Measurements from ENCODE around the gene NXN. TPM values are rescaled to one million over a fixed set of nuclear protein-coding genes. Genes with fewer than 3 reads are reported as not detected.

Gene NXN
- polyA plus RNA-seq, 1 of the 3 experiments (the other 2 are of a cell fraction): 23.9 TPM

GRCh38 chr17:792277-792676 is 187.3 kb downstream of the NXN start:
- POLR2A ChIA-PET: interaction anchor here (1.1 kb wide), 1 partner anchor 10 kb away, joined by 4 read pairs; the partner anchor contains the start of genes GLOD4 and MRM3
- H3K4me2 ChIP-seq: no peak overlapping the region
- H3K36me3 ChIP-seq (replicated peaks in 1 of 2; ENCODE audit: control insufficient read depth in 1 of 2, insufficient read depth in 2 of 2, low read length in 1 of 2): peaks cover 17 to 34% of the 10 kb centered on the region in 2 experiments
- H3K79me2 ChIP-seq (ENCODE audit: insufficient read depth): no peaks in the 10 kb centered on the region
- no peak overlapping the region for H3K9ac ChIP-seq
- H3K4me3 ChIP-seq (ENCODE audit: low read depth in 2 of 2, low read length in 1 of 2): no peak overlapping the region
- CTCF ChIA-PET: interaction anchor here (1.2 to 9.2 kb wide), 2 partner anchors 188 to 205 kb away, joined by 8 to 69 read pairs; partner anchors contain the start of genes NXN and TIMM22
- no peaks in the 10 kb centered on the region for H3F3A ChIP-seq (replicated peaks; ENCODE audit: insufficient read depth)
- 78% methylated on average over 7 of the region's 9 CpGs for WGBS (ENCODE audit: low lambda C conversion rate)
- H3K9me3 ChIP-seq: no peaks in the 10 kb centered on the region
- no peaks in the 10 kb centered on the region for H3K27me3 ChIP-seq (ENCODE audit: insufficient read depth)
- no peaks in the 10 kb centered on the region for H3K9me2 ChIP-seq
- TF ChIP-seq RAD21 (IDR thresholded peaks at IDR 0.05; ENCODE audit: low read length): no peak
- no peak for TF ChIP-seq YY1 (IDR thresholded peaks at IDR 0.05; ENCODE audit: low read depth)
- TF ChIP-seq, protein P1, sequence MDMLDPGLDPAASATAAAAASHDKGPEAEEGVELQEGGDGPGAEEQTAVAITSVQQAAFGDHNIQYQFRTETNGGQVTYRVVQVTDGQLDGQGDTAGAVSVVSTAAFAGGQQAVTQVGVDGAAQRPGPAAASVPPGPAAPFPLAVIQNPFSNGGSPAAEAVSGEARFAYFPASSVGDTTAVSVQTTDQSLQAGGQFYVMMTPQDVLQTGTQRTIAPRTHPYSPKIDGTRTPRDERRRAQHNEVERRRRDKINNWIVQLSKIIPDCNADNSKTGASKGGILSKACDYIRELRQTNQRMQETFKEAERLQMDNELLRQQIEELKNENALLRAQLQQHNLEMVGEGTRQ (IDR thresholded peaks at IDR 0.05; ENCODE audit: borderline replicate concordance, low read depth, low read length): no peak
- no peak for TF ChIP-seq SMC3 (IDR thresholded peaks at IDR 0.05; ENCODE audit: low read depth, low read length)
- TF ChIP-seq TAF1 (IDR thresholded peaks at IDR 0.05; ENCODE audit: borderline replicate concordance, low read depth, low read length): no peak
- no peak for TF ChIP-seq MEF2A (IDR thresholded peaks at IDR 0.05; ENCODE audit: borderline replicate concordance, low read depth)
- TF ChIP-seq EZH2phosphoT487 (IDR thresholded peaks at IDR 0.05; ENCODE audit: borderline replicate concordance, low read depth): no peak
- TF ChIP-seq JUND (IDR thresholded peaks at IDR 0.05): no peak
- no peak for TF ChIP-seq TCF12 (IDR thresholded peaks at IDR 0.05)
- TF ChIP-seq EP300 (IDR thresholded peaks at IDR 0.05; ENCODE audit: borderline replicate concordance in 1 of 2, low read depth in 1 of 2, low read length in 1 of 2): no peak
- TF ChIP-seq FOSL2 (IDR thresholded peaks at IDR 0.05; ENCODE audit: borderline replicate concordance, low read depth): no peak
- TF ChIP-seq, protein P2, sequence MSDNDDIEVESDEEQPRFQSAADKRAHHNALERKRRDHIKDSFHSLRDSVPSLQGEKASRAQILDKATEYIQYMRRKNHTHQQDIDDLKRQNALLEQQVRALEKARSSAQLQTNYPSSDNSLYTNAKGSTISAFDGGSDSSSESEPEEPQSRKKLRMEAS (IDR thresholded peaks at IDR 0.05; ENCODE audit: low read depth): no peak
- no peak for TF ChIP-seq SIN3A (IDR thresholded peaks at IDR 0.05; ENCODE audit: borderline replicate concordance, low read depth, low read length)
- no peak for TF ChIP-seq FOXM1 (IDR thresholded peaks at IDR 0.05; ENCODE audit: low read depth)
- no peak for TF ChIP-seq ELF1 (IDR thresholded peaks at IDR 0.05)
- no peak for TF ChIP-seq NRF1 (IDR thresholded peaks at IDR 0.05; ENCODE audit: low read depth, low read length)
- TF ChIP-seq, protein P3, sequence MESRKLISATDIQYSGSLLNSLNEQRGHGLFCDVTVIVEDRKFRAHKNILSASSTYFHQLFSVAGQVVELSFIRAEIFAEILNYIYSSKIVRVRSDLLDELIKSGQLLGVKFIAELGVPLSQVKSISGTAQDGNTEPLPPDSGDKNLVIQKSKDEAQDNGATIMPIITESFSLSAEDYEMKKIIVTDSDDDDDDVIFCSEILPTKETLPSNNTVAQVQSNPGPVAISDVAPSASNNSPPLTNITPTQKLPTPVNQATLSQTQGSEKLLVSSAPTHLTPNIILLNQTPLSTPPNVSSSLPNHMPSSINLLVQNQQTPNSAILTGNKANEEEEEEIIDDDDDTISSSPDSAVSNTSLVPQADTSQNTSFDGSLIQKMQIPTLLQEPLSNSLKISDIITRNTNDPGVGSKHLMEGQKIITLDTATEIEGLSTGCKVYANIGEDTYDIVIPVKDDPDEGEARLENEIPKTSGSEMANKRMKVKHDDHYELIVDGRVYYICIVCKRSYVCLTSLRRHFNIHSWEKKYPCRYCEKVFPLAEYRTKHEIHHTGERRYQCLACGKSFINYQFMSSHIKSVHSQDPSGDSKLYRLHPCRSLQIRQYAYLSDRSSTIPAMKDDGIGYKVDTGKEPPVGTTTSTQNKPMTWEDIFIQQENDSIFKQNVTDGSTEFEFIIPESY (IDR thresholded peaks at IDR 0.05; ENCODE audit: borderline replicate concordance, low read depth): no peak
- H3K4me1 ChIP-seq (ENCODE audit: control insufficient read depth in 1 of 2, insufficient read depth in 2 of 2, low read depth in 1 of 2, low read length in 1 of 2): peaks cover 0 to 6% of the 10 kb centered on the region in 2 experiments; a peak in 1 of 4 replicates
- H4K20me1 ChIP-seq (ENCODE audit: insufficient read depth): no peaks in the 10 kb centered on the region
- no peak for DNase-seq
- H3K27ac ChIP-seq (ENCODE audit: low read depth in 2 of 2, low read length in 1 of 2): no peak overlapping the region
- H2AFZ ChIP-seq (ENCODE audit: low read depth): no peak overlapping the region
